DND-41 (cell line): Measurements from ENCODE around the gene HELZ.

Experiments used
- EZH2 ChIP-seq: IDR thresholded peaks from 3 replicates; pipeline ENCODE4 v1.6.1; 2012; ENCODE audit warnings: borderline replicate concordance, low read depth, mild to moderate bottlenecking, moderate library complexity, low read length, inconsistent platforms; ENCODE audit not compliant: severe bottlenecking
- TF ChIP-seq, protein P1 (sequence below): IDR thresholded peaks from 2 replicates; pipeline ENCODE4 v1.5.1; 2012; ENCODE audit warnings: borderline replicate concordance, low read length, moderate library complexity, mild to moderate bottlenecking; ENCODE audit not compliant: poor library complexity, severe bottlenecking; ENCODE audit errors: extremely low read depth

DNA sequence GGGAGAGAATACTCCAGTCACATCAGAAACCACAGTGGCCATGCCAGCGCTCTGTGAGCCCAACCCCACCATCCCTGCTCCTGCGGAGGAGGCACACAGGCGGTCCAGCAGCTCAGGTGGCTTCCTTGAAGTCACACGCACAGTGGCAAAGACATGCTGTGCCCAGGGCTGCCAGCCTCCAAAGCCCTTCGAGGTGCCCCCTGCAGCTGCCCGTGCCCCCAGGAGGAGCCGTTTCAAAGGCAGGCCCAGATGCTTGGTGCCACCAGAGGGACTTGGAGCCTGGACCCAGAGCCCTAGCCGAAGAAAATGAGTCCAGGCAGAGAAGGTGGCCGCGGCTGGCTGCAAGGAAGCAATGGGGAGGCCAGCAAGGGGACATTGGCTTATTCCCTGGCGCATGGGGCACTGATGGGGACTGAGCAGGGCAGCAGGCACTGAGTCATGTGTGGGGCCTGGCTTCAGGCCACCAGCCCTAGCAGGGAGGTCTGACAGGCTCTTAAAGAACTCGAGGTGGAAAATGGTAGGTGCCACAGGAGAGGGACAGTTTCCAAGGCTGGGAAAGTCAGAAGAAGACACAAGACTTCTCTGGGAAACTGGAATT lies 217.9 kb downstream of the HELZ start:
- TF ChIP-seq, protein P1, sequence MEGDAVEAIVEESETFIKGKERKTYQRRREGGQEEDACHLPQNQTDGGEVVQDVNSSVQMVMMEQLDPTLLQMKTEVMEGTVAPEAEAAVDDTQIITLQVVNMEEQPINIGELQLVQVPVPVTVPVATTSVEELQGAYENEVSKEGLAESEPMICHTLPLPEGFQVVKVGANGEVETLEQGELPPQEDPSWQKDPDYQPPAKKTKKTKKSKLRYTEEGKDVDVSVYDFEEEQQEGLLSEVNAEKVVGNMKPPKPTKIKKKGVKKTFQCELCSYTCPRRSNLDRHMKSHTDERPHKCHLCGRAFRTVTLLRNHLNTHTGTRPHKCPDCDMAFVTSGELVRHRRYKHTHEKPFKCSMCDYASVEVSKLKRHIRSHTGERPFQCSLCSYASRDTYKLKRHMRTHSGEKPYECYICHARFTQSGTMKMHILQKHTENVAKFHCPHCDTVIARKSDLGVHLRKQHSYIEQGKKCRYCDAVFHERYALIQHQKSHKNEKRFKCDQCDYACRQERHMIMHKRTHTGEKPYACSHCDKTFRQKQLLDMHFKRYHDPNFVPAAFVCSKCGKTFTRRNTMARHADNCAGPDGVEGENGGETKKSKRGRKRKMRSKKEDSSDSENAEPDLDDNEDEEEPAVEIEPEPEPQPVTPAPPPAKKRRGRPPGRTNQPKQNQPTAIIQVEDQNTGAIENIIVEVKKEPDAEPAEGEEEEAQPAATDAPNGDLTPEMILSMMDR: no peak
- TF ChIP-seq EZH2: no peak
